SU-DHL-6 (cell line): Measurements from ENCODE around the gene ZNF800.
A peak's percentile ranks its signal among the peaks of the same experiment; 100 is the strongest.

Experiments used
- H2AFZ ChIP-seq: fragments of 200-600 bp; sonication (generic); 2 replicates; pipeline ENCODE4 v1.6.1; 2014; ENCODE audit warnings: low read depth, mild to moderate bottlenecking, moderate library complexity, mixed read lengths, antibody characterized with exemption, low read length; ENCODE audit not compliant: severe bottlenecking
- H3F3A ChIP-seq: fragments of 200-600 bp; shearing (Covaris generic); 2 replicates; pipeline ENCODE4 v1.6.0; 2016; ENCODE audit warnings: antibody characterized with exemption, mild to moderate bottlenecking; ENCODE audit not compliant: insufficient read depth
- H3K27ac ChIP-seq: fragments of 200-600 bp; sonication (generic); 2 replicates; pipeline ENCODE4 v1.5.1; 2016; ENCODE audit warnings: low read depth, mild to moderate bottlenecking, low read length, moderate library complexity, mixed read lengths
- H3K27me3 ChIP-seq: fragments of 200-600 bp; sonication (generic), shearing (Covaris generic); 2 replicates; pipeline ENCODE4 v1.6.0; 2014; ENCODE audit warnings: mild to moderate bottlenecking, low read length
- H3K36me3 ChIP-seq: fragments of 200-600 bp; sonication (generic); 2 replicates; pipeline ENCODE4 v1.6.1; 2014; ENCODE audit warnings: mild to moderate bottlenecking, low read length, mixed read lengths
- H3K4me2 ChIP-seq: fragments of 300-600, 200-600 bp; shearing (Covaris generic), sonication (generic); 2 replicates; pipeline ENCODE4 v1.6.0; 2014; ENCODE audit warnings: low read length, low read depth, mild to moderate bottlenecking; ENCODE audit not compliant: poor library complexity, severe bottlenecking
- H3K4me3 ChIP-seq: fragments of 200-600 bp; sonication (generic); 2 replicates; pipeline ENCODE4 v1.5.1; 2014; ENCODE audit warnings: antibody characterized with exemption, low read length, mild to moderate bottlenecking, mixed read lengths; ENCODE audit not compliant: insufficient read depth, poor library complexity, severe bottlenecking
- H3K79me2 ChIP-seq: fragments of 200-600 bp; sonication (generic); 2 replicates; pipeline ENCODE4 v1.6.1; 2014; ENCODE audit warnings: mild to moderate bottlenecking, low read length, moderate library complexity; ENCODE audit not compliant: insufficient read depth
- H3K9ac ChIP-seq: fragments of 200-600 bp; sonication (generic); 2 replicates; pipeline ENCODE4 v1.7.0; 2014; ENCODE audit warnings: mild to moderate bottlenecking, low read length
- H3K9me2 ChIP-seq: fragments of 200-600 bp; sonication (generic); replicated peaks from 2 replicates; pipeline ENCODE4 v1.6.1; 2014; ENCODE audit warnings: low read length; ENCODE audit not compliant: insufficient read depth
- H3K9me3 ChIP-seq: fragments of 200-600 bp; sonication (generic); 2 replicates; pipeline ENCODE4 v1.6.1; 2014; ENCODE audit warnings: low read length, mixed read lengths; ENCODE audit not compliant: insufficient read depth
- H4K20me1 ChIP-seq: fragments of 200-600 bp; sonication (generic); 2 replicates; pipeline ENCODE4 v1.6.1; 2014; ENCODE audit warnings: low read depth, mild to moderate bottlenecking, antibody characterized with exemption, low read length, moderate library complexity, mixed read lengths
- EZH2phosphoT487 ChIP-seq: fragments of 200-600 bp; sonication (generic), shearing (Covaris generic); conservative IDR thresholded peaks from 2 replicates; pipeline ENCODE4 v1.6.1; 2018; ENCODE audit warnings: mild to moderate bottlenecking, antibody characterized with exemption, low read length, moderate library complexity, mixed read lengths
- TF ChIP-seq, protein P1 (sequence below): fragments of 200-600 bp; sonication (generic); IDR thresholded peaks from one replicate; pipeline ENCODE4 v1.5.1; 2017; ENCODE audit warnings: antibody characterized with exemption, mild to moderate bottlenecking, low read length, moderate library complexity; ENCODE audit not compliant: insufficient read depth, poor library complexity, severe bottlenecking

The ZNF800 gene

DNA sequence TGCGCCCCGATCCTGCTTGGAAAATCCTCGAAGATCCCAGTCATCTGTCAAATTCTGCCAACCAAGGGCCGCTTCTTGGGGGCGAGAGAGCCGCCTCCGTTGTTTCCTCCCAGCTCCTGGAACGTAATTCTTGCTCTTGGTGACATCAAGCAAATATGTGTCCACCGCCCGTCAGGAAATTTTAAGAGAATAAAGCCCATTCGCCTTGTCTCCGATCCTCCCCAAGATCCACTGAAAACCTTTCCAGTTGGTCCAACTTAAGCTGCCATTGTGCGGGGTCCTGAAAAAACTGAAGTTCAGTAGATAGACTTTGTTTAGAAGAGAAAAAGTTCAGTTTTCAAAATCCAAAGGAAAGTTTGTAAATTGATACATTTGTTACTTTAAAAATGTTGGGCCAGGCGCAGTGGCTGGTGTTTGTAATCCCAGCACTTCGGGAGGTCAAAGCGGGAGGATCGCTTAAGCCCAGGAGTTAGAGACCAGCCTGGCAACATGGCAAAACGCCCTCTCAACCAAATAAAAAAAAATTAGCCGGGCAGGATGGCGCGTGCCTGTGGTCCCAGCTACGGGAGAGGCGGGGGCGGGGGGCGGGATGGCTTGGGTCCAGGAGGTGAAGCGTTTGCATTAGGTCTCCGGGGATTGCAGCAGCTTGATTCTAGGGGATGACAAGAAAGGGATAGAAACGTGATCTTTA is 1.0 kb upstream of the ZNF800 start:
- H3F3A ChIP-seq = no peaks in the 10 kb centered on the region
- peak overlapping the region; percentile 96 for H3K9ac ChIP-seq
- H3K27me3 ChIP-seq = no peaks in the 10 kb centered on the region

DNA sequence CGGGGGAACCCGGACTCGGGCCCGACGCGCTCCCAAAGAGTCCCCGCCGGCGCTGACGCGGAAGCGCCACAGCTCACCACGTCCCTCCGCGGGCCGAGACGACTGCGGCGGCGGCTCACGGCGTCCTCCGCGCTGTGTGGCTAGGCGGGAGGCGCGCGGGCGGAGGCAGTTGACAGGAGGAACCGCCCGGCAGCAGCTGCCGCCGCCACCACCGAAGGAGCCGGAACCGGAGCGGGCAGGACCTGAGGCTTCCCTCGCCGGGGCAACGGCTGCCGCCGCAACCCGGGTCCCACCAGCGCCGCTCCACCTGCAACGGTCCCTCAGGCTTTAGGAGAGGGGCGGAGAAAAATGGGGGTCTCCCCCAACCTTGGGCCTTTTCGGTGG is 334 bp downstream of the ZNF800 start:
- H3K36me3 ChIP-seq = peaks cover 34% of the 10 kb centered on the region
- peak overlapping the region; percentile 27 for H2AFZ ChIP-seq
- peak overlapping the region; percentile 81 for H3K4me3 ChIP-seq
- no peaks in the 10 kb centered on the region for H3K27me3 ChIP-seq
- H3K9ac ChIP-seq = peak overlapping the region; percentile 96
- TF ChIP-seq EZH2phosphoT487 = no peak
- TF ChIP-seq, protein P1, sequence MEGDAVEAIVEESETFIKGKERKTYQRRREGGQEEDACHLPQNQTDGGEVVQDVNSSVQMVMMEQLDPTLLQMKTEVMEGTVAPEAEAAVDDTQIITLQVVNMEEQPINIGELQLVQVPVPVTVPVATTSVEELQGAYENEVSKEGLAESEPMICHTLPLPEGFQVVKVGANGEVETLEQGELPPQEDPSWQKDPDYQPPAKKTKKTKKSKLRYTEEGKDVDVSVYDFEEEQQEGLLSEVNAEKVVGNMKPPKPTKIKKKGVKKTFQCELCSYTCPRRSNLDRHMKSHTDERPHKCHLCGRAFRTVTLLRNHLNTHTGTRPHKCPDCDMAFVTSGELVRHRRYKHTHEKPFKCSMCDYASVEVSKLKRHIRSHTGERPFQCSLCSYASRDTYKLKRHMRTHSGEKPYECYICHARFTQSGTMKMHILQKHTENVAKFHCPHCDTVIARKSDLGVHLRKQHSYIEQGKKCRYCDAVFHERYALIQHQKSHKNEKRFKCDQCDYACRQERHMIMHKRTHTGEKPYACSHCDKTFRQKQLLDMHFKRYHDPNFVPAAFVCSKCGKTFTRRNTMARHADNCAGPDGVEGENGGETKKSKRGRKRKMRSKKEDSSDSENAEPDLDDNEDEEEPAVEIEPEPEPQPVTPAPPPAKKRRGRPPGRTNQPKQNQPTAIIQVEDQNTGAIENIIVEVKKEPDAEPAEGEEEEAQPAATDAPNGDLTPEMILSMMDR = no peak
- H3K27ac ChIP-seq = peak overlapping the region; percentile 77
- H4K20me1 ChIP-seq = peaks cover 10% of the 10 kb centered on the region; the same call in 1 of the 2 replicates
- H3K4me2 ChIP-seq = peak overlapping the region; percentile 73
- H3K9me3 ChIP-seq = no peaks in the 10 kb centered on the region
- no peaks in the 10 kb centered on the region for H3K9me2 ChIP-seq
- H3F3A ChIP-seq = no peaks in the 10 kb centered on the region
- H3K79me2 ChIP-seq = peaks cover 53% of the 10 kb centered on the region

More for the DNA sequence above, 1.0 kb upstream of the ZNF800 start:
- TF ChIP-seq, protein P1 = no peak
- no peak for TF ChIP-seq EZH2phosphoT487
- peaks cover 39% of the 10 kb centered on the region for H3K79me2 ChIP-seq
- peak overlapping the region; percentile 81 for H3K4me3 ChIP-seq
- peaks cover 23% of the 10 kb centered on the region for H3K36me3 ChIP-seq
- H4K20me1 ChIP-seq = peaks cover 10% of the 10 kb centered on the region; the same call in 1 of the 2 replicates
- no peaks in the 10 kb centered on the region for H3K9me3 ChIP-seq
- H3K9me2 ChIP-seq = no peaks in the 10 kb centered on the region
- no peak overlapping the region for H3K27ac ChIP-seq
- H3K4me2 ChIP-seq = peak overlapping the region; percentile 85
- H2AFZ ChIP-seq = peak overlapping the region; percentile 75

DNA sequence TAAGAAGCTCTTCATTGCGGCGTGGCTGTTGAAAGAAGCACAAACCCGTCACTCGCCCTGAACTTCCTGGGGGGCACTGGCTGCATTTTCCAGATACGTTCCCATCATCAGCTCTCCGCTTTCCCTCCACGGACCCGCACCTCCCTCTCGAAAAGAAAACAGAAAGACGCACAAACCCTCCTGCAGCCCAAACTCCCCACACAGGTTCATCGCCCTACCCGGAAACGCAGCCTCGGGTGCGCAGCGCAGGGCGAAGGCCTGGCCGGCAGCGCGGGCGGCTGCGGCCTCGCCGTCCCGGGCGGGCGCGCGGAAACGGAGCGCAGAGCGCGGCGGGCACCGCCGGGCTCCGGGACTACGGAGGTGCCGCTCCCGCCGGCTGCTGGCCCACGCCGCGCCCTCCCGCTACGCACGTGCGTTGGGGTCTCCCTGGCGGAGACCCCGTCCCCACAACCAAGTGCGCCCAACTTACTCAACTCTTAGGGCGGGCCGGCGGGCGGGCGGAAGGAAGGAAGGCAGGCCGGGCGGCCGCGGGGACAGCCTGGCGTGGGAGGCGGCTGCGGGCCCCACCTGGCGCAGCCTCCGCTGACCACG is 822 bp downstream of the ZNF800 start:
- Histone ChIP-seq H3K9me2 (no peaks in the 10 kb centered on the region), H3K27ac (peak overlapping the region; percentile 77), H3K9ac (peak overlapping the region; percentile 96), H3K36me3 (peaks cover 35% of the 10 kb centered on the region), H4K20me1 (peaks cover 10% of the 10 kb centered on the region; the same call in 1 of the 2 replicates), H3F3A (no peaks in the 10 kb centered on the region), H3K4me3 (peak overlapping the region; percentile 81), H3K79me2 (peaks cover 58% of the 10 kb centered on the region), H3K27me3 (no peaks in the 10 kb centered on the region), H3K9me3 (no peaks in the 10 kb centered on the region), H3K4me2 (peak overlapping the region; percentile 73), H2AFZ (peak overlapping the region; percentile 27)
- TF ChIP-seq, protein P1 = no peak
- TF ChIP-seq EZH2phosphoT487 = no peak
